GM23248 (cell line): ENCODE results near the gene GTF2F2. TPM values are rescaled to one million over a fixed set of nuclear protein-coding genes. Genes with fewer than 3 reads are reported as not detected.

ENCODE experiments used
- DNase-seq: peaks from one replicate; pipeline ENCODE4 v3.0.0-alpha.2; 2015
- H2AFZ ChIP-seq: fragments of 200-600 bp; sonication (generic); 2 replicates; pipeline ENCODE4 v1.6.1; 2016; ENCODE audit warnings: antibody characterized with exemption
- H3F3A ChIP-seq: fragments of 200-600 bp; sonication (generic); 2 replicates; pipeline ENCODE4 v1.6.1; 2016; ENCODE audit warnings: mild to moderate bottlenecking, antibody characterized with exemption, mixed run types; ENCODE audit not compliant: insufficient read depth
- H3K27ac ChIP-seq: fragments of 200-600 bp; sonication (generic); 2 replicates; pipeline ENCODE4 v1.5.1; 2016; ENCODE audit warnings: mild to moderate bottlenecking
- H3K27me3 ChIP-seq: fragments of 200-600 bp; sonication (generic); replicated peaks from 2 replicates; pipeline ENCODE4 v1.6.1; 2016; ENCODE audit warnings: mild to moderate bottlenecking; ENCODE audit not compliant: insufficient read depth
- H3K36me3 ChIP-seq: fragments of 200-600 bp; sonication (generic); 2 replicates; pipeline ENCODE4 v1.6.1; 2016; ENCODE audit warnings: low read depth, mild to moderate bottlenecking
- H3K4me1 ChIP-seq: fragments of 200-600 bp; sonication (generic); 2 replicates; pipeline ENCODE4 v1.6.1; 2016; ENCODE audit warnings: mild to moderate bottlenecking; ENCODE audit not compliant: insufficient read depth
- H3K4me2 ChIP-seq: fragments of 200-600 bp; sonication (generic); one replicate; pipeline ENCODE4 v1.6.1; 2016; ENCODE audit warnings: mild to moderate bottlenecking; ENCODE audit not compliant: unreplicated experiment
- H3K4me3 ChIP-seq: fragments of 200-600 bp; sonication (generic); 2 replicates; pipeline ENCODE4 v1.5.1; 2016; ENCODE audit warnings: mild to moderate bottlenecking
- H3K79me2 ChIP-seq: fragments of 200-600 bp; sonication (generic); 2 replicates; pipeline ENCODE4 v1.6.1; 2016; ENCODE audit warnings: mild to moderate bottlenecking; ENCODE audit not compliant: insufficient read depth
- H3K9ac ChIP-seq: fragments of 200-600 bp; sonication (generic); 2 replicates; pipeline ENCODE4 v1.6.1; 2016; ENCODE audit warnings: mild to moderate bottlenecking
- H3K9me2 ChIP-seq: fragments of 200-600 bp; sonication (generic); 2 replicates; pipeline ENCODE4 v1.6.1; 2016; ENCODE audit warnings: mixed run types, mild to moderate bottlenecking, moderate library complexity; ENCODE audit not compliant: insufficient read depth
- H3K9me3 ChIP-seq: fragments of 200-600 bp; sonication (generic); one replicate; pipeline ENCODE4 v1.6.1; 2017; ENCODE audit warnings: low read depth
- H4K20me1 ChIP-seq: fragments of 200-600 bp; sonication (generic); 2 replicates; pipeline ENCODE4 v1.6.0; 2016; ENCODE audit not compliant: insufficient read depth
- EZH2 ChIP-seq: fragments of 200-600 bp; sonication (generic); IDR thresholded peaks from 2 replicates; pipeline ENCODE4 v1.6.1; 2018; ENCODE audit warnings: antibody characterized with exemption, mild to moderate bottlenecking; ENCODE audit not compliant: insufficient read depth, poor library complexity, severe bottlenecking
- EZH2phosphoT487 ChIP-seq: fragments of 200-600 bp; sonication (generic); IDR thresholded peaks from 2 replicates; pipeline ENCODE4 v1.6.1; 2018; ENCODE audit warnings: antibody characterized with exemption, moderate library complexity, mild to moderate bottlenecking, low read depth; ENCODE audit not compliant: insufficient read depth
- WGBS, 2 experiments: methylation state at CpG; one replicate each; pipeline ENCODE4 v1.1.6; 2015 to 2017; ENCODE audit warnings: low lambda C conversion rate in 2 of 2, low coverage in 1 of 2; ENCODE audit errors: missing lambda C conversion rate in 2 of 2; 5-methylcytosine and 5-hydroxymethylcytosine counted together
- in situ Hi-C: fragments of 300-500 bp; cut with MboI; formaldehyde crosslinking; loops from 2 replicates; pipeline ENCODE4 v1.15.0; 2020
- polyA plus RNA-seq: library from polyadenylated mRNA; unstranded; fragments of >200 nt; fragmentation: Nextera tagmentation; extraction: Ambion mirVana; gene quantifications from 2 replicates; pipeline ENCODE4 v1.2.1, GENCODE V29; 2016
- total RNA-seq: library from RNA; depleted of rRNA; stranded (reverse); fragments of >200 nt; shearing (Covaris generic); gene quantifications from 2 replicates; pipeline ENCODE4 v1.2.3, GENCODE V29; 2014

GTF2F2 gene
- total and polyA plus RNA-seq, 2 experiments from 2014 or later, result 23.7 to 27.6 TPM

GRCh38 chr13:45166858-45167257 lies 46.5 kb downstream of the GTF2F2 start:
- no peaks in the 10 kb centered on the region for H3K36me3 ChIP-seq

GRCh38 chr13:45167611-45168554 lies 47.6 kb downstream of the GTF2F2 start:
- Histone ChIP-seq H3K4me2 (no peak overlapping the region), H3K36me3 (no peaks in the 10 kb centered on the region), H3K9me2 (no peaks in the 10 kb centered on the region), H3K27ac (no peak overlapping the region), H3K9ac (no peak overlapping the region), H3K27me3 (no peaks in the 10 kb centered on the region), H3K79me2 (peaks cover 18% of the 10 kb centered on the region), H4K20me1 (no peaks in the 10 kb centered on the region), H3F3A (0 out of 2 replicates have a peak, but pooled peaks cover 20% of the 10 kb centered on the region), H3K4me1 (peaks cover 20% of the 10 kb centered on the region), H2AFZ (no peak overlapping the region), H3K9me3 (no peaks in the 10 kb centered on the region), H3K4me3 (no peak overlapping the region)
- in situ Hi-C loops, result no loop called here
- TF ChIP-seq EZH2phosphoT487, result no peak
- DNase-seq, result peak; percentile 24
- WGBS, 2 experiments, result 89 to 90% methylated on average over 12 of the region's 12 CpGs

More at GRCh38 chr13:45166858-45167257, 46.5 kb downstream of the GTF2F2 start:
- H4K20me1 ChIP-seq, result no peaks in the 10 kb centered on the region
- WGBS, 2 experiments, result 98 to 100% methylated on average over 3 of the region's 3 CpGs
- no peak overlapping the region for H3K4me2 ChIP-seq
- H3K4me3 ChIP-seq, result no peak overlapping the region
- H3K27me3 ChIP-seq, result no peaks in the 10 kb centered on the region
- no peak for TF ChIP-seq EZH2
- no peak for TF ChIP-seq EZH2phosphoT487
- H3K9me3 ChIP-seq, result no peaks in the 10 kb centered on the region
- in situ Hi-C loops, result no loop called here
- H3K9me2 ChIP-seq, result no peaks in the 10 kb centered on the region
- DNase-seq, result no peak
- H3K27ac ChIP-seq, result no peak overlapping the region
- H3K9ac ChIP-seq, result no peak overlapping the region
- H3K79me2 ChIP-seq, result peaks cover 13% of the 10 kb centered on the region
- H3K4me1 ChIP-seq, result peaks cover 30% of the 10 kb centered on the region
- H3F3A ChIP-seq, result peaks cover 29% of the 10 kb centered on the region; the same call in 1 of the 2 replicates
- no peak overlapping the region for H2AFZ ChIP-seq

- no peaks in the 10 kb centered on the region for H3K36me3 ChIP-seq
- no peak overlapping the region for H3K27ac ChIP-seq
- in situ Hi-C loops, result no loop called here
- peaks cover 13% of the 10 kb centered on the region for H3K4me1 ChIP-seq
- H4K20me1 ChIP-seq, result no peaks in the 10 kb centered on the region
- 0 out of 2 replicates have a peak, but pooled peaks cover 13% of the 10 kb centered on the region for H3F3A ChIP-seq
- H3K4me2 ChIP-seq, result no peak overlapping the region
- no peaks in the 10 kb centered on the region for H3K9me3 ChIP-seq
- 64 to 75% methylated on average over 2 of the region's 2 CpGs for WGBS, 2 experiments
- DNase-seq, result no peak
- no peak for TF ChIP-seq EZH2phosphoT487
- TF ChIP-seq EZH2, result no peak
- H3K9ac ChIP-seq, result no peak overlapping the region
- H3K4me3 ChIP-seq, result no peak overlapping the region
- no peaks in the 10 kb centered on the region for H3K9me2 ChIP-seq
- H2AFZ ChIP-seq, result no peak overlapping the region
- no peaks in the 10 kb centered on the region for H3K27me3 ChIP-seq
- H3K79me2 ChIP-seq, result peaks cover 18% of the 10 kb centered on the region
Measured at GRCh38 chr13:45168555-45168930, 48.2 kb downstream of the GTF2F2 start.

GRCh38 chr13:45174478-45174877 lies 54.2 kb downstream of the GTF2F2 start:
- H3F3A ChIP-seq, result no peaks in the 10 kb centered on the region
- no peak overlapping the region for H3K9ac ChIP-seq
- no peaks in the 10 kb centered on the region for H4K20me1 ChIP-seq
- H3K4me3 ChIP-seq, result no peak overlapping the region
- no peak overlapping the region for H3K4me2 ChIP-seq
- no peak overlapping the region for H2AFZ ChIP-seq
- H3K36me3 ChIP-seq, result no peaks in the 10 kb centered on the region; the same call in 1 of the 2 replicates
- no peak for TF ChIP-seq EZH2
- TF ChIP-seq EZH2phosphoT487, result no peak
- in situ Hi-C loops, result no loop called here
- no peak for DNase-seq
- no peaks in the 10 kb centered on the region for H3K27me3 ChIP-seq
- H3K4me1 ChIP-seq, result peaks cover 11% of the 10 kb centered on the region
- H3K9me3 ChIP-seq, result no peaks in the 10 kb centered on the region
- H3K79me2 ChIP-seq, result peaks cover 29% of the 10 kb centered on the region
- no peak overlapping the region for H3K27ac ChIP-seq
- no peaks in the 10 kb centered on the region for H3K9me2 ChIP-seq
